SK-N-SH (cell line): ENCODE data around the gene ARHGEF28. TPM values are rescaled to one million over a fixed set of nuclear protein-coding genes. Genes with fewer than 3 reads are reported as not detected.

Experiments
- CTCF ChIA-PET: fragments of 300-600, 350-600 bp; formaldehyde crosslinking; extraction: SDS; loops from one replicate; lab custom pipeline; 2021; lab: Yijun Ruan, JAX
- POLR2A ChIA-PET: fragments of 350-600 bp; sonication (Branson Sonifier 250); formaldehyde crosslinking; extraction: SDS; loops from one replicate; lab custom pipeline; 2020; ENCODE audit warnings: antibody characterized with exemption, inconsistent platforms; lab: Yijun Ruan, JAX
- DNase-seq: peaks from one replicate; pipeline ENCODE4 v3.0.0; 2012
- H2AFZ ChIP-seq: fragments of 200-600 bp; sonication (generic); 2 replicates; pipeline ENCODE4 v1.8.1; 2016; ENCODE audit warnings: antibody characterized with exemption, mild to moderate bottlenecking, low read depth
- H3F3A ChIP-seq: fragments of 200-600 bp; sonication (generic); replicated peaks from 2 replicates; pipeline ENCODE3; 2016; ENCODE audit warnings: antibody characterized with exemption, mild to moderate bottlenecking; ENCODE audit not compliant: insufficient read depth
- H3K27ac ChIP-seq, 2 experiments: fragments of 200-500 bp in 1 of 2; fragments of 200-600 bp in 1 of 2; sonication (Bioruptor generic) in 1 of 2; sonication (generic), shearing (Covaris generic) in 1 of 2; 2 replicates each; pipeline versions ENCODE4 v1.5.1 to v1.6.1; 2014 to 2016; ENCODE audit warnings: low read depth in 2 of 2, inconsistent platforms in 1 of 2, low read length in 1 of 2, mild to moderate bottlenecking in 1 of 2, mixed read lengths in 1 of 2
- H3K27me3 ChIP-seq: fragments of 200-600 bp; sonication (generic), shearing (Covaris generic); 2 replicates; pipeline ENCODE4 v1.6.1; 2016; ENCODE audit warnings: mixed run types; ENCODE audit not compliant: insufficient read depth
- H3K36me3 ChIP-seq, 2 experiments: fragments of 200-500 bp in 1 of 2; fragments of 200-600 bp in 1 of 2; sonication (Bioruptor generic) in 1 of 2; sonication (generic) in 1 of 2; replicated peaks in 1 of 2; 2 replicates each; pipeline versions ENCODE3 to v1.5.1; 2014 to 2016; ENCODE audit warnings: low read length in 1 of 2, mild to moderate bottlenecking in 1 of 2; ENCODE audit not compliant: insufficient read depth in 2 of 2, control insufficient read depth in 1 of 2
- H3K4me1 ChIP-seq, 2 experiments: fragments of 200-500 bp in 1 of 2; fragments of 200-600 bp in 1 of 2; sonication (Bioruptor generic) in 1 of 2; sonication (generic), shearing (Covaris generic) in 1 of 2; 2 replicates each; pipeline versions ENCODE4 v1.5.1 to v1.6.1; 2014 to 2016; ENCODE audit warnings: low read depth in 1 of 2, low read length in 1 of 2, mixed run types in 1 of 2; ENCODE audit not compliant: insufficient read depth in 2 of 2, control insufficient read depth in 1 of 2
- H3K4me2 ChIP-seq: fragments of 200-600 bp; sonication (generic), shearing (Covaris generic); 2 replicates; pipeline ENCODE4 v1.6.1; 2017; ENCODE audit warnings: mixed run types
- H3K4me3 ChIP-seq, 2 experiments: fragments of 200-500 bp in 1 of 2; fragments of 200-600 bp in 1 of 2; sonication (Bioruptor generic) in 1 of 2; sonication (generic), shearing (Covaris generic) in 1 of 2; 2 replicates each; pipeline versions ENCODE4 v1.5.1 to v1.8.1; 2014 to 2016; ENCODE audit warnings: low read depth in 2 of 2, inconsistent platforms in 1 of 2, low read length in 1 of 2, mild to moderate bottlenecking in 1 of 2, mixed read lengths in 1 of 2, moderate library complexity in 1 of 2
- H3K79me2 ChIP-seq: fragments of 200-600 bp; sonication (generic); 2 replicates; pipeline ENCODE4 v1.8.1; 2017; ENCODE audit warnings: mild to moderate bottlenecking; ENCODE audit not compliant: insufficient read depth
- H3K9ac ChIP-seq: fragments of 200-600 bp; sonication (generic); 2 replicates; pipeline ENCODE4 v1.6.1; 2017; ENCODE audit warnings: mixed run types
- H3K9me2 ChIP-seq: fragments of 200-600 bp; sonication (generic); 2 replicates; pipeline ENCODE4 v1.6.1; 2017; ENCODE audit warnings: mixed run types
- H3K9me3 ChIP-seq: fragments of 200-600 bp; sonication (generic); 2 replicates; pipeline ENCODE4 v1.6.1; 2017; ENCODE audit warnings: mixed run types, mild to moderate bottlenecking, moderate library complexity
- H4K20me1 ChIP-seq: fragments of 200-600 bp; sonication (generic); 2 replicates; pipeline ENCODE4 v1.6.1; 2017; ENCODE audit warnings: mild to moderate bottlenecking, mixed run types; ENCODE audit not compliant: insufficient read depth
- ELF1 ChIP-seq: IDR thresholded peaks from 2 replicates; pipeline ENCODE4 v1.4.0; 2012
- FOSL2 ChIP-seq: IDR thresholded peaks from 2 replicates; pipeline ENCODE4 v1.4.0; 2012; ENCODE audit warnings: low read depth, mild to moderate bottlenecking, moderate library complexity, borderline replicate concordance
- FOXM1 ChIP-seq: IDR thresholded peaks from 2 replicates; pipeline ENCODE4 v1.4.0; 2012; ENCODE audit warnings: low read depth, mild to moderate bottlenecking
- GATA2 ChIP-seq: sonication (generic); formaldehyde crosslinking; IDR thresholded peaks from 2 replicates; pipeline ENCODE4 v1.5.0; 2020; ENCODE audit warnings: mild to moderate bottlenecking, missing genetic modification reagents
- JUND ChIP-seq: IDR thresholded peaks from 2 replicates; pipeline ENCODE4 v1.4.0; 2012
- MEF2A ChIP-seq: IDR thresholded peaks from 2 replicates; pipeline ENCODE4 v1.4.0; 2012; ENCODE audit warnings: low read depth, borderline replicate concordance
- NRF1 ChIP-seq: IDR thresholded peaks from 2 replicates; pipeline ENCODE4 v1.6.1; 2012; ENCODE audit warnings: low read depth, mild to moderate bottlenecking, low read length
- RCOR1 ChIP-seq: fragments of 150-350 bp; IDR thresholded peaks from 2 replicates; pipeline ENCODE4 v1.6.1; 2017; ENCODE audit warnings: antibody characterized with exemption, low read length
- RXRA ChIP-seq: IDR thresholded peaks from 2 replicates; pipeline ENCODE4 v1.4.0; 2012; ENCODE audit warnings: low read depth, mild to moderate bottlenecking, borderline replicate concordance
- YY1 ChIP-seq: IDR thresholded peaks from 2 replicates; pipeline ENCODE4 v1.4.0; 2012; ENCODE audit warnings: low read depth, mild to moderate bottlenecking
- WGBS: methylation state at CpG from one replicate; pipeline ENCODE4 v1.1.6; 2017; ENCODE audit warnings: low lambda C conversion rate; 5-methylcytosine and 5-hydroxymethylcytosine counted together
- polyA plus RNA-seq, 3 experiments: library from polyadenylated mRNA; depleted of rRNA; stranded (reverse); fragments of >200 nt; gene quantifications; 2 replicates each; pipeline ENCODE4 v1.2.3, GENCODE V29; 2012
- TF ChIP-seq, protein P1 (sequence below): IDR thresholded peaks from 2 replicates; pipeline ENCODE4 v1.6.1; 2012; ENCODE audit warnings: mild to moderate bottlenecking, low read depth, low read length, moderate library complexity
- TF ChIP-seq, protein P2 (sequence below): IDR thresholded peaks from 2 replicates; pipeline ENCODE4 v1.4.0; 2012; ENCODE audit warnings: low read depth

The ARHGEF28 gene
- polyA plus RNA-seq, 1 of the 3 experiments (the other 2 are of a cell fraction), result 4.2 TPM

DNA sequence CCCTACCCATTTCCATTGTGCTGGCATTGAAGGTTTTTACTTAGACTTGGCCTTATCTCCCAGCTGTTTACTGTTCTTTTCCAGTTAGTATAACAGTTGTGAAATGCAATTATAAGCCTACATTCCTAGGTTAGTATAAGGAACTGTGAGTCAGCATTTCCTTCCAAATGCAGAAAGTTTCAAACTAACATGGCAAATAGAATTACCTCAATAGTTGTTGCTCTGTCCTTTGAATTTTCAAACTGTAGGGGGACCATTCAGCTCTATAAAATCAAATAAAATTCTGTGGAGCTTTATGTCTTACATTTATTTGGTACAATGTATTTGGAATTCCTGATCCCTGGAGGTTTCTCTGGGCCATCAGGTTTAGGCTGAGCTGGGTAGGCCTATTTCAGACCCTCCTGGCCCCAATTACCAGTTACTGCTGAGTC is 47.2 kb downstream of the ARHGEF28 start:
- H2AFZ ChIP-seq, result peak overlapping the region; percentile 33; the same call in 1 of the 2 replicates
- CTCF ChIA-PET, result interaction anchor here (1.0 to 1.4 kb wide), 4 partner anchors 11 to 82 kb away, joined by 3 to 5 read pairs (median 4); no protein-coding TSS in a partner anchor
- H3K27ac ChIP-seq, result peak overlapping the region; percentile 56 to 67; a peak in 3 of 4 replicates
- H3F3A ChIP-seq, result peaks cover 3% of the 10 kb centered on the region
- H3K4me2 ChIP-seq, result no peak overlapping the region; the same call in 1 of the 2 replicates
- no peak overlapping the region for H3K4me3 ChIP-seq
- no peaks in the 10 kb centered on the region for H3K36me3 ChIP-seq
- DNase-seq, result no peak
- no peaks in the 10 kb centered on the region for H3K27me3 ChIP-seq
- POLR2A ChIA-PET, result no interaction called here
- H4K20me1 ChIP-seq, result no peaks in the 10 kb centered on the region
- H3K4me1 ChIP-seq, result peaks cover 0 to 11% of the 10 kb centered on the region in 2 experiments; a peak in 2 of 4 replicates
- peaks cover 20% of the 10 kb centered on the region for H3K79me2 ChIP-seq
- no peak overlapping the region for H3K9ac ChIP-seq
- H3K9me2 ChIP-seq, result no peaks in the 10 kb centered on the region
- H3K9me3 ChIP-seq, result no peaks in the 10 kb centered on the region
- TF ChIP-seq MEF2A (no peak), RCOR1 (no peak), FOSL2 (0 out of 2 replicates have a peak, but pooled peaks have one; percentile 7), JUND (no peak), FOXM1 (no peak), RXRA (no peak), ELF1 (no peak)

DNA sequence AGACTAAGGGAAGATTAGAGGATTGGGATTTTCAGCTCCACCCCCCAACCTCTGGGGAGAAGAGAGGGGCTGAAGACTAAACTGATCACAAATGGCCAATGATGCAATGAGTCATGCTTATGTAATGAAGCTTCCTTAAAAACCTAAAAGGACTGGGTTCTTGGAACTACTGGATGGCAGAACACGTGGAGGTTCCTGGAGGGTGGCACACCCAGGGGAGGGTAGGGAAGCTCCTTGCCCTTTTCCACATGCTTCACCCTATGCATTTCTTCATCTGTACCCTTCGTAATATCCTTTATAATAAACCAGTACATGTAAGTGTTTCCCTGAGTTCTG is 48.6 kb downstream of the ARHGEF28 start:
- Histone ChIP-seq H3K9me3 (no peaks in the 10 kb centered on the region), H3K27ac (no peak overlapping the region), H3K9me2 (no peaks in the 10 kb centered on the region), H3K36me3 (no peaks in the 10 kb centered on the region), H3K79me2 (peaks cover 24% of the 10 kb centered on the region), H3K4me2 (peak overlapping the region; percentile 26; the same call in 1 of the 2 replicates)
- no peak for DNase-seq
- POLR2A ChIA-PET, result no interaction called here
- 83% methylated on average over 2 of the region's 2 CpGs for WGBS
- CTCF ChIA-PET, result no interaction called here
- TF ChIP-seq FOSL2 (no peak), GATA2 (no peak), YY1 (no peak), NRF1 (no peak)
- TF ChIP-seq, protein P1, sequence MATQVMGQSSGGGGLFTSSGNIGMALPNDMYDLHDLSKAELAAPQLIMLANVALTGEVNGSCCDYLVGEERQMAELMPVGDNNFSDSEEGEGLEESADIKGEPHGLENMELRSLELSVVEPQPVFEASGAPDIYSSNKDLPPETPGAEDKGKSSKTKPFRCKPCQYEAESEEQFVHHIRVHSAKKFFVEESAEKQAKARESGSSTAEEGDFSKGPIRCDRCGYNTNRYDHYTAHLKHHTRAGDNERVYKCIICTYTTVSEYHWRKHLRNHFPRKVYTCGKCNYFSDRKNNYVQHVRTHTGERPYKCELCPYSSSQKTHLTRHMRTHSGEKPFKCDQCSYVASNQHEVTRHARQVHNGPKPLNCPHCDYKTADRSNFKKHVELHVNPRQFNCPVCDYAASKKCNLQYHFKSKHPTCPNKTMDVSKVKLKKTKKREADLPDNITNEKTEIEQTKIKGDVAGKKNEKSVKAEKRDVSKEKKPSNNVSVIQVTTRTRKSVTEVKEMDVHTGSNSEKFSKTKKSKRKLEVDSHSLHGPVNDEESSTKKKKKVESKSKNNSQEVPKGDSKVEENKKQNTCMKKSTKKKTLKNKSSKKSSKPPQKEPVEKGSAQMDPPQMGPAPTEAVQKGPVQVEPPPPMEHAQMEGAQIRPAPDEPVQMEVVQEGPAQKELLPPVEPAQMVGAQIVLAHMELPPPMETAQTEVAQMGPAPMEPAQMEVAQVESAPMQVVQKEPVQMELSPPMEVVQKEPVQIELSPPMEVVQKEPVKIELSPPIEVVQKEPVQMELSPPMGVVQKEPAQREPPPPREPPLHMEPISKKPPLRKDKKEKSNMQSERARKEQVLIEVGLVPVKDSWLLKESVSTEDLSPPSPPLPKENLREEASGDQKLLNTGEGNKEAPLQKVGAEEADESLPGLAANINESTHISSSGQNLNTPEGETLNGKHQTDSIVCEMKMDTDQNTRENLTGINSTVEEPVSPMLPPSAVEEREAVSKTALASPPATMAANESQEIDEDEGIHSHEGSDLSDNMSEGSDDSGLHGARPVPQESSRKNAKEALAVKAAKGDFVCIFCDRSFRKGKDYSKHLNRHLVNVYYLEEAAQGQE, result no peak
- TF ChIP-seq, protein P2, sequence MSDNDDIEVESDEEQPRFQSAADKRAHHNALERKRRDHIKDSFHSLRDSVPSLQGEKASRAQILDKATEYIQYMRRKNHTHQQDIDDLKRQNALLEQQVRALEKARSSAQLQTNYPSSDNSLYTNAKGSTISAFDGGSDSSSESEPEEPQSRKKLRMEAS, result no peak
- TF ChIP-seq, all 33 proteins: peak for 0
- no peak overlapping the region for H3K9ac ChIP-seq
- H4K20me1 ChIP-seq, result no peaks in the 10 kb centered on the region
- H3K4me3 ChIP-seq, result no peak overlapping the region
- H3K4me1 ChIP-seq, result peaks cover 0 to 11% of the 10 kb centered on the region in 2 experiments; a peak in 2 of 4 replicates
- peaks cover 3% of the 10 kb centered on the region for H3F3A ChIP-seq
- H2AFZ ChIP-seq, result no peak overlapping the region
- no peaks in the 10 kb centered on the region for H3K27me3 ChIP-seq
